CD14-positive monocyte (primary cell): Measurements from ENCODE around the gene ADAMTS20. TPM values are rescaled to one million over a fixed set of nuclear protein-coding genes. Genes with fewer than 3 reads are reported as not detected.
"Not testable (repeated sequence)": the region's sequence is repeated elsewhere in the genome, so short reads cannot be mapped to it uniquely, and the experiment has no call there.

ENCODE experiments used
- DNase-seq, 3 donors: peaks; one replicate each; pipeline ENCODE4 v3.0.0-alpha.2; 2011 to 2022
- H2AFZ ChIP-seq: 2 replicates; pipeline ENCODE4 v1.6.0; 2012; ENCODE audit warnings: mild to moderate bottlenecking, low read depth, low read length, inconsistent platforms; ENCODE audit not compliant: insufficient read depth, poor library complexity, severe bottlenecking
- H3K27ac ChIP-seq, 2 donors: 1 replicate in 1 of 2; 2 replicates in 1 of 2; pipeline ENCODE4 v1.5.1; 2012 to 2013; ENCODE audit warnings: low read length in 2 of 2, control low read depth in 1 of 2, inconsistent platforms in 1 of 2, low read depth in 1 of 2, mild to moderate bottlenecking in 1 of 2
- H3K27me3 ChIP-seq, 2 donors: one replicate each; pipeline versions ENCODE4 v1.6.0 to v1.6.1; 2011 to 2013; ENCODE audit warnings: low read length in 2 of 2; ENCODE audit not compliant: control insufficient read depth in 2 of 2, insufficient read depth in 2 of 2
- H3K36me3 ChIP-seq, 2 donors: replicated peaks in 1 of 2; 1 replicate in 1 of 2; 2 replicates in 1 of 2; pipeline versions ENCODE4 v1.5.1 to v1.6.1; 2012 to 2013; ENCODE audit warnings: low read length in 2 of 2, control low read depth in 1 of 2, inconsistent platforms in 1 of 2, mild to moderate bottlenecking in 1 of 2; ENCODE audit not compliant: insufficient read depth in 2 of 2, control insufficient read depth in 1 of 2
- H3K4me1 ChIP-seq, 2 donors: 1 replicate in 1 of 2; 2 replicates in 1 of 2; pipeline versions ENCODE4 v1.5.1 to v1.6.1; 2012 to 2013; ENCODE audit warnings: low read length in 2 of 2, control low read depth in 1 of 2, inconsistent platforms in 1 of 2, mild to moderate bottlenecking in 1 of 2, moderate library complexity in 1 of 2; ENCODE audit not compliant: insufficient read depth in 2 of 2, control insufficient read depth in 1 of 2
- H3K4me2 ChIP-seq: replicated peaks from 2 replicates; pipeline ENCODE3; 2012; ENCODE audit warnings: low read length, moderate library complexity, mild to moderate bottlenecking; ENCODE audit not compliant: poor library complexity, severe bottlenecking; ENCODE audit errors: extremely low read depth
- H3K4me3 ChIP-seq, 3 experiments: fragments of 200-600 bp in 1 of 3; sonication (generic) in 1 of 3; replicated peaks in 1 of 3; 1 replicate in 2 of 3; 2 replicates in 1 of 3; pipeline ENCODE4 v1.5.1; 2011 to 2013; ENCODE audit warnings: low read length in 3 of 3, mild to moderate bottlenecking in 3 of 3, control low read depth in 2 of 3, low read depth in 2 of 3, inconsistent platforms in 1 of 3, moderate library complexity in 1 of 3
- H3K79me2 ChIP-seq: 2 replicates; pipeline ENCODE4 v1.6.0; 2012; ENCODE audit warnings: mild to moderate bottlenecking, control low read depth, inconsistent platforms, low read length, moderate library complexity; ENCODE audit not compliant: insufficient read depth
- H3K9ac ChIP-seq: 2 replicates; pipeline ENCODE4 v1.6.0; 2017; ENCODE audit warnings: low read length, mild to moderate bottlenecking; ENCODE audit not compliant: insufficient read depth, poor library complexity, severe bottlenecking
- H3K9me3 ChIP-seq, 2 donors: replicated peaks in 1 of 2; 1 replicate in 1 of 2; 2 replicates in 1 of 2; pipeline versions ENCODE4 v1.5.1 to v1.6.1; 2012 to 2013; ENCODE audit warnings: low read length in 2 of 2, control low read depth in 1 of 2; ENCODE audit not compliant: control insufficient read depth in 1 of 2, insufficient read depth in 1 of 2
- H4K20me1 ChIP-seq: 2 replicates; pipeline ENCODE4 v1.6.0; 2012; ENCODE audit warnings: mild to moderate bottlenecking, low read length, control low read depth, moderate library complexity; ENCODE audit not compliant: insufficient read depth
- H3K27ac Mint-ChIP-seq, 7 donors: one replicate each; pipeline ENCODE4 v1.8.0; 2020; ENCODE audit warnings: mild to moderate bottlenecking in 7 of 7, mixed read lengths in 7 of 7, moderate library complexity in 6 of 7, inconsistent platforms in 2 of 7
- H3K27me3 Mint-ChIP-seq, 3 donors: one replicate each; pipeline ENCODE4 v1.8.0; 2021 to 2022; ENCODE audit warnings: low read depth in 3 of 3, mild to moderate bottlenecking in 3 of 3, mixed read lengths in 3 of 3, moderate library complexity in 3 of 3, inconsistent platforms in 1 of 3
- H3K36me3 Mint-ChIP-seq, 2 donors: one replicate each; pipeline ENCODE4 v1.8.0; 2020; ENCODE audit warnings: mixed read lengths in 2 of 2, inconsistent platforms in 1 of 2, mild to moderate bottlenecking in 1 of 2
- H3K4me1 Mint-ChIP-seq: one replicate; pipeline ENCODE4 v1.8.0; 2020; ENCODE audit warnings: mild to moderate bottlenecking, mixed read lengths
- H3K4me3 Mint-ChIP-seq, 2 donors: one replicate each; pipeline ENCODE4 v1.8.0; 2020; ENCODE audit warnings: mild to moderate bottlenecking in 2 of 2, mixed read lengths in 2 of 2, moderate library complexity in 1 of 2
- H3K9me3 Mint-ChIP-seq, 7 donors: one replicate each; pipeline ENCODE4 v1.8.0; 2020 to 2022; ENCODE audit warnings: mixed read lengths in 7 of 7, mild to moderate bottlenecking in 6 of 7, moderate library complexity in 6 of 7, inconsistent platforms in 2 of 7
- CTCF ChIP-seq: fragments of 200-600 bp; IDR thresholded peaks from one replicate; pipeline ENCODE4 v1.8.0; 2022; ENCODE audit warnings: antibody characterized with exemption, mild to moderate bottlenecking
- WGBS: methylation state at CpG from one replicate; pipeline ENCODE4 v1.1.5; 2013; ENCODE audit warnings: missing lambda C conversion rate; ENCODE audit not compliant: insufficient coverage; 5-methylcytosine and 5-hydroxymethylcytosine counted together
- intact Hi-C, 2 donors: fragments of 100-400 bp; cut with micrococcal nuclease; formaldehyde crosslinking; loops; one replicate each; pipeline versions ENCODE4 v1.15.0 to v1.15.1; 2023
- polyA plus RNA-seq, 3 donors: library from polyadenylated mRNA; depleted of rRNA in 1 of 3; unstranded in 2 of 3; stranded (reverse) in 1 of 3; fragments of 300-500 nt in 2 of 3; fragments of >200 nt in 1 of 3; fragmentation: Illumina TruSeq in 2 of 3; gene quantifications; 1 replicate in 2 of 3; 2 replicates in 1 of 3; pipeline ENCODE4 v1.2.3, GENCODE V29; 2012 to 2021

Gene ADAMTS20
- polyA plus RNA-seq, 3 donors: not detected

DNA sequence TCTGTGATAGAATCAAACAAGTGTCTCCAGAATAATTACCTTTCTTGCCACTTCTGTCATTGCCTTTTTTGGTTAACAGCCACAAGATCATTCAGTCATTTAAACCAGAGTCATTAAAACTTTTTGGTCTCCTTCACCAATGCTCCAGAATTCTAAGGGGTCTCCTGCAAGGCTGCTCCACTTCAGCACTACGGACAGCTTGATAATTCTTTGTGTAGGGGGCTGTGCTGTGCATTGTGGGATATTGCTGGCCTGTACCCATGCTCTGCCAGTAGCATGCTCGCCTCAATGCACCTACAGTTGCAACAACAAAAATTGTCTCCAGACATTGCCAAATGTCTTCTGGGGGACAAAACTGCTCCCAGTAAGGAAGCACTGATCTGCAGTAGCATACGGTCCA lies 7.3 kb downstream of the ADAMTS20 start:
- WGBS: 93% methylated on average over 2 of the region's 3 CpGs

GRCh38 chr12:43540470-43540869 lies 11.5 kb downstream of the ADAMTS20 start:
- DNase-seq: no peak
- intact Hi-C loops: no loop called here
- Histone ChIP-seq H3K9me3 (peaks cover 0 to 3% of the 10 kb centered on the region in 2 donors), H3K27ac (no peak overlapping the region), H3K4me3 (no peak overlapping the region), H3K4me2 (no peak overlapping the region), H3K79me2 (no peaks in the 10 kb centered on the region), H3K27me3 (no peaks in the 10 kb centered on the region), H2AFZ (no peak overlapping the region), H3K4me1 (no peaks in the 10 kb centered on the region), H3K9ac (no peak overlapping the region), H4K20me1 (no peaks in the 10 kb centered on the region), H3K36me3 (no peaks in the 10 kb centered on the region)
- no peak for TF ChIP-seq CTCF
- Mint-ChIP-seq H3K9me3 (peaks cover 0 to 2% (median 0%) of the 10 kb centered on the region in 7 donors), H3K4me3 (no peak overlapping the region), H3K36me3 (no peaks in the 10 kb centered on the region), H3K27me3 (peaks cover 0 to 1% (median 0%) of the 10 kb centered on the region in 3 donors), H3K27ac (no peak overlapping the region), H3K4me1 (no peaks in the 10 kb centered on the region)

More for the DNA sequence above, 7.3 kb downstream of the ADAMTS20 start:
- H3K36me3 Mint-ChIP-seq: no peaks in the 10 kb centered on the region
- Histone ChIP-seq H3K9ac (no peak overlapping the region), H3K9me3 (peaks cover 0 to 3% of the 10 kb centered on the region in 2 donors), H3K4me2 (no peak overlapping the region), H3K27me3 (peaks cover 0 to 3% of the 10 kb centered on the region in 2 donors), H3K79me2 (no peaks in the 10 kb centered on the region), H3K4me3 (no peak overlapping the region), H2AFZ (no peak overlapping the region), H4K20me1 (no peaks in the 10 kb centered on the region), H3K27ac (no peak overlapping the region), H3K36me3 (no peaks in the 10 kb centered on the region), H3K4me1 (no peaks in the 10 kb centered on the region)
- TF ChIP-seq CTCF: no peak
- H3K4me3 Mint-ChIP-seq: no peak overlapping the region
- H3K4me1 Mint-ChIP-seq: no peaks in the 10 kb centered on the region
- DNase-seq: no peak
- intact Hi-C loops: no loop called here
- H3K27me3 Mint-ChIP-seq: peaks cover 0 to 8% (median 0%) of the 10 kb centered on the region in 3 donors
- peaks cover 0 to 4% (median 0%) of the 10 kb centered on the region in 7 donors for H3K9me3 Mint-ChIP-seq
- no peak overlapping the region for H3K27ac Mint-ChIP-seq

- H2AFZ ChIP-seq, H3K79me2 ChIP-seq, H3K27me3 Mint-ChIP-seq, H3K9ac ChIP-seq, H3K36me3 ChIP-seq, H3K9me3 Mint-ChIP-seq, H3K4me3 Mint-ChIP-seq, H3K9me3 ChIP-seq, H3K27ac Mint-ChIP-seq, H3K36me3 Mint-ChIP-seq, intact Hi-C loops, H3K27me3 ChIP-seq, H3K4me1 ChIP-seq, H3K4me3 ChIP-seq, H3K4me2 ChIP-seq, H3K27ac ChIP-seq, DNase-seq, H4K20me1 ChIP-seq, H3K4me1 Mint-ChIP-seq: not testable (repeated sequence)
These were observed 14.3 kb downstream of the ADAMTS20 start for GRCh38 chr12:43537675-43538074.
